K562 (cell line): ENCODE data around the gene ORM1. TPM values are rescaled to one million over a fixed set of nuclear protein-coding genes. Genes with fewer than 3 reads are reported as not detected.
"Not testable (repeated sequence)": the region's sequence is repeated elsewhere in the genome, so short reads cannot be mapped to it uniquely, and the experiment has no call there.

Experiments
- ATAC-seq: fragments of 200-7000 bp; cut with Tn5 transposase; 3 replicates; pipeline ENCODE4 v1.9.1; 2020; ENCODE audit warnings: moderate library complexity
- BruUV-seq: library from RNA; stranded (reverse); fragments of 400-500 nt; replicated peaks from 2 replicates; lab custom pipeline; 2021; lab: Mats Ljungman, UMichigan
- CTCF ChIA-PET: fragments of 300-600 bp; formaldehyde crosslinking; extraction: SDS; loops from one replicate; lab custom pipeline; 2021; ENCODE audit warnings: low intra/inter-chr PET ratio; lab: Yijun Ruan, JAX
- POLR2A ChIA-PET: fragments of 300-600, 350-650 bp; sonication (Branson Sonifier 250); formaldehyde crosslinking; extraction: SDS; loops from one replicate; lab custom pipeline; 2021; ENCODE audit warnings: antibody characterized with exemption, inconsistent platforms; lab: Yijun Ruan, JAX
- DNase-seq, 4 experiments: peaks; one replicate each; pipeline versions ENCODE4 v3.0.0 to v3.0.0-alpha.2; 2011 to 2018; ENCODE audit warnings: low spot score in 3 of 4, mixed read lengths in 3 of 4; ENCODE audit errors: extremely low read depth in 1 of 4
- FAIRE-seq: peaks from 2 replicates; lab custom pipeline; 2011; peaks lifted over from hg19 to GRCh38; lab: Jason Lieb, UNC
- H2AFZ ChIP-seq: 2 replicates; pipeline ENCODE4 v1.6.0; 2011; ENCODE audit warnings: low read depth, low read length, control low read depth, inconsistent platforms
- H3K27ac ChIP-seq: fragments of 200-600 bp; 3 replicates; pipeline ENCODE4 v1.8.0; 2011; ENCODE audit warnings: low read depth, mild to moderate bottlenecking, control low read depth, inconsistent platforms, low read length, moderate library complexity, mixed read lengths; ENCODE audit errors: extremely low read depth
- H3K27me3 ChIP-seq, 2 experiments: fragments of 300-600 bp in 1 of 2; 2 replicates in 1 of 2; 3 replicates in 1 of 2; pipeline versions ENCODE4 v1.6.0 to v1.8.0; 2011; ENCODE audit warnings: inconsistent platforms in 2 of 2, low read length in 2 of 2, mild to moderate bottlenecking in 1 of 2, mixed read lengths in 1 of 2, moderate library complexity in 1 of 2; ENCODE audit not compliant: control insufficient read depth in 2 of 2, insufficient read depth in 2 of 2
- H3K36me3 ChIP-seq: fragments of 300-600 bp; 3 replicates; pipeline ENCODE4 v1.8.0; 2011; ENCODE audit warnings: mild to moderate bottlenecking, low read length, inconsistent platforms; ENCODE audit not compliant: control insufficient read depth, insufficient read depth
- H3K4me1 ChIP-seq, 2 experiments: fragments of 200-600 bp in 1 of 2; replicated peaks in 1 of 2; 2 replicates in 1 of 2; 3 replicates in 1 of 2; pipeline versions ENCODE4 v1.5.1 to v1.8.0; 2011; ENCODE audit warnings: inconsistent platforms in 2 of 2, low read length in 2 of 2, mild to moderate bottlenecking in 1 of 2, mixed read lengths in 1 of 2, moderate library complexity in 1 of 2; ENCODE audit not compliant: control insufficient read depth in 2 of 2, insufficient read depth in 2 of 2
- H3K4me2 ChIP-seq: 2 replicates; pipeline ENCODE4 v1.6.1; 2011; ENCODE audit warnings: low read length, control low read depth, inconsistent platforms, mixed read lengths; ENCODE audit not compliant: insufficient read depth
- H3K4me3 ChIP-seq: fragments of 200-600 bp; sonication (generic), shearing (Covaris generic); 2 replicates; pipeline ENCODE4 v1.5.1; 2016; ENCODE audit warnings: control low read depth, inconsistent platforms
- H3K79me2 ChIP-seq: fragments of 200-600 bp; 3 replicates; pipeline ENCODE4 v1.8.0; 2011; ENCODE audit warnings: low read length, inconsistent platforms; ENCODE audit not compliant: control insufficient read depth, insufficient read depth
- H3K9ac ChIP-seq, 2 experiments: 2 replicates each; pipeline versions ENCODE4 v1.6.0 to v1.6.1; 2011; ENCODE audit warnings: low read depth in 2 of 2, low read length in 2 of 2, control low read depth in 1 of 2, inconsistent platforms in 1 of 2, mild to moderate bottlenecking in 1 of 2, mixed read lengths in 1 of 2; ENCODE audit not compliant: insufficient read depth in 1 of 2
- H3K9me1 ChIP-seq: one replicate; pipeline ENCODE4 v1.6.0; 2011; ENCODE audit warnings: inconsistent platforms, mild to moderate bottlenecking, low read length, moderate library complexity; ENCODE audit not compliant: control insufficient read depth, insufficient read depth
- H3K9me3 ChIP-seq: replicated peaks from 2 replicates; pipeline ENCODE4 v1.5.1; 2011; ENCODE audit warnings: low read depth, low read length, inconsistent platforms; ENCODE audit not compliant: control insufficient read depth, insufficient read depth
- H4K20me1 ChIP-seq: replicated peaks from 2 replicates; pipeline ENCODE4 v1.6.1; 2011; ENCODE audit warnings: low read length, inconsistent platforms, mixed read lengths; ENCODE audit not compliant: control insufficient read depth, insufficient read depth
- EGR1 ChIP-seq: fragments of 450-650 bp; conservative IDR thresholded peaks from 2 replicates; pipeline ENCODE4 v1.6.1; 2017; ENCODE audit warnings: mild to moderate bottlenecking
- EWSR1 ChIP-seq: fragments of 450-650 bp; IDR thresholded peaks from 2 replicates; pipeline ENCODE4 v1.6.1; 2018; ENCODE audit warnings: borderline replicate concordance, mild to moderate bottlenecking, low read depth, moderate library complexity; ENCODE audit not compliant: partially characterized antibody
- GABPB1 ChIP-seq: sonication (generic); formaldehyde crosslinking; IDR thresholded peaks from 2 replicates; pipeline ENCODE4 v1.8.0; 2022; ENCODE audit warnings: mild to moderate bottlenecking, missing genetic modification reagents
- ZNF197 ChIP-seq: fragments of 200-800 bp; sonication (Bioruptor generic); IDR thresholded peaks from 2 replicates; pipeline ENCODE4 v1.6.1; 2016; ENCODE audit warnings: low read depth, missing genetic modification characterization, missing compliant biosample characterization
- ZNF518B ChIP-seq: fragments of 250-450 bp; sonication (Bioruptor Pico); IDR thresholded peaks from 2 replicates; pipeline ENCODE4 v1.5.0; 2021; ENCODE audit warnings: mild to moderate bottlenecking, moderate library complexity
- WGBS: fragments of 100-300 bp; shearing (Covaris generic); methylation state at CpG from one replicate; pipeline ENCODE4 v1.1.6; 2016; ENCODE audit warnings: low coverage, mixed read lengths; ENCODE audit not compliant: insufficient coverage; ENCODE audit errors: missing lambda C conversion rate; 5-methylcytosine and 5-hydroxymethylcytosine counted together
- in situ Hi-C: fragments of 300-500 bp; cut with MboI; formaldehyde crosslinking; loops from 4 replicates; pipeline ENCODE4 v1.15.0; 2018; ENCODE audit warnings: inconsistent platforms, mixed read lengths
- intact Hi-C: fragments of 100-400 bp; cut with micrococcal nuclease; formaldehyde crosslinking; loops from 2 replicates; pipeline ENCODE4 v1.14.2; 2022
- polyA plus RNA-seq, 8 experiments: library from polyadenylated mRNA; depleted of rRNA in 4 of 8; stranded (reverse) in 5 of 8; unstranded in 3 of 8; fragments of >200 nt; fragmentation: Nextera tagmentation in 2 of 8; fragmentation: Illumina TruSeq in 1 of 8; extraction: Ambion mirVana in 2 of 8; extraction: Trizol in 1 of 8; gene quantifications; 2 replicates each; pipeline versions ENCODE4 v1.2.1 to v1.2.3, GENCODE V29; 2011 to 2014; ENCODE audit warnings: inconsistent platforms in 1 of 8, missing spikeins in 1 of 8
- total RNA-seq, 7 experiments: library from RNA; depleted of rRNA in 6 of 7; stranded (reverse); fragments of >200 nt in 6 of 7; fragmentation: Illumina TruSeq in 2 of 7; extraction: Trizol in 2 of 7; gene quantifications; 2 replicates each; pipeline versions ENCODE4 v1.2.1 to v1.2.3, GENCODE V29; 2011 to 2021; ENCODE audit warnings: low replicate concordance in 1 of 7
- TF ChIP-seq, protein P1 (sequence below): fragments of 450-650 bp; IDR thresholded peaks from 2 replicates; pipeline ENCODE4 v1.6.1; 2017; ENCODE audit warnings: antibody characterized with exemption, mild to moderate bottlenecking

ORM1 gene
- total and polyA plus RNA-seq, 9 of the 15 experiments (the other 6 are each of a cell fraction or from before 2014, with no cell fraction given), result 2.9 TPM; not detected in 8

DNA sequence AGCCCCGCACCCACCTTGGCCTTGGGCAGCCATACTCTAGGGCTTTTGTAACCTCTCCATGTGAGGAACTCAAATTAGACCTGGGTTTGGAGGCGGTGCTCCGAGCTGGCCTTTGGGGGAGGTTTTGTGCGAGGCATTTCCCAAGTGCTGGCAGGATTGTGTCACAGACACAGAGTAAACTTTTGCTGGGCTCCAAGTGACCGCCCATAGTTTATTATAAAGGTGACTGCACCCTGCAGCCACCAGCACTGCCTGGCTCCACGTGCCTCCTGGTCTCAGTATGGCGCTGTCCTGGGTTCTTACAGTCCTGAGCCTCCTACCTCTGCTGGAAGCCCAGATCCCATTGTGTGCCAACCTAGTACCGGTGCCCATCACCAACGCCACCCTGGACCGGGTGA is 6.7 kb downstream of the ORM1 start, which contains the start of gene ORM2:
ORM2 (plus strand) TSS at position 245 of the 398 bp plus-strand sequence; CDS start at position 281, 36 bp downstream.
- H3K27me3 ChIP-seq, result peaks cover 23 to 50% of the 10 kb centered on the region in 2 experiments; a peak in 4 of 5 replicates
- FAIRE-seq, DNase-seq, ATAC-seq, CTCF ChIA-PET, H2AFZ ChIP-seq, H4K20me1 ChIP-seq, BruUV-seq, H3K4me1 ChIP-seq, H3K36me3 ChIP-seq, H3K9me1 ChIP-seq, H3K9ac ChIP-seq, H3K4me2 ChIP-seq, in situ Hi-C loops, H3K4me3 ChIP-seq, intact Hi-C loops, H3K9me3 ChIP-seq, H3K27ac ChIP-seq, POLR2A ChIA-PET, H3K79me2 ChIP-seq: not testable (repeated sequence)
- no CpG with 5 or more reads among the region's 10 CpGs for WGBS

- Histone ChIP-seq H3K9me3 (no peaks in the 10 kb centered on the region), H4K20me1 (peaks cover 6% of the 10 kb centered on the region; the same call in 1 of the 2 replicates), H3K4me1 (no peaks in the 10 kb centered on the region), H3K9me1 (no peaks in the 10 kb centered on the region), H3K36me3 (no peaks in the 10 kb centered on the region), H3K9ac (no peak overlapping the region), H2AFZ (no peak overlapping the region), H3K79me2 (no peaks in the 10 kb centered on the region), H3K27me3 (peaks cover 20 to 42% of the 10 kb centered on the region in 2 experiments; a peak in 4 of 5 replicates), H3K27ac (no peak overlapping the region), H3K4me2 (no peak overlapping the region), H3K4me3 (no peak overlapping the region)
- FAIRE-seq, result no peak
- intact Hi-C loops, result no loop called here
- DNase-seq, result no peak
- 1% methylated on average over 10 of the region's 10 CpGs for WGBS
- ChIA-PET POLR2A (no interaction called here), CTCF (no interaction called here)
- no TSS peak for BruUV-seq
- ATAC-seq, result no peak
- in situ Hi-C loops, result no loop called here
- TF ChIP-seq EGR1 (no peak), ZNF197 (CRISPR knock-in tag) (no peak), EWSR1 (no peak), GABPB1 (CRISPR knock-in tag) (no peak), ZNF518B (CRISPR knock-in tag) (no peak)
- TF ChIP-seq, protein P1, sequence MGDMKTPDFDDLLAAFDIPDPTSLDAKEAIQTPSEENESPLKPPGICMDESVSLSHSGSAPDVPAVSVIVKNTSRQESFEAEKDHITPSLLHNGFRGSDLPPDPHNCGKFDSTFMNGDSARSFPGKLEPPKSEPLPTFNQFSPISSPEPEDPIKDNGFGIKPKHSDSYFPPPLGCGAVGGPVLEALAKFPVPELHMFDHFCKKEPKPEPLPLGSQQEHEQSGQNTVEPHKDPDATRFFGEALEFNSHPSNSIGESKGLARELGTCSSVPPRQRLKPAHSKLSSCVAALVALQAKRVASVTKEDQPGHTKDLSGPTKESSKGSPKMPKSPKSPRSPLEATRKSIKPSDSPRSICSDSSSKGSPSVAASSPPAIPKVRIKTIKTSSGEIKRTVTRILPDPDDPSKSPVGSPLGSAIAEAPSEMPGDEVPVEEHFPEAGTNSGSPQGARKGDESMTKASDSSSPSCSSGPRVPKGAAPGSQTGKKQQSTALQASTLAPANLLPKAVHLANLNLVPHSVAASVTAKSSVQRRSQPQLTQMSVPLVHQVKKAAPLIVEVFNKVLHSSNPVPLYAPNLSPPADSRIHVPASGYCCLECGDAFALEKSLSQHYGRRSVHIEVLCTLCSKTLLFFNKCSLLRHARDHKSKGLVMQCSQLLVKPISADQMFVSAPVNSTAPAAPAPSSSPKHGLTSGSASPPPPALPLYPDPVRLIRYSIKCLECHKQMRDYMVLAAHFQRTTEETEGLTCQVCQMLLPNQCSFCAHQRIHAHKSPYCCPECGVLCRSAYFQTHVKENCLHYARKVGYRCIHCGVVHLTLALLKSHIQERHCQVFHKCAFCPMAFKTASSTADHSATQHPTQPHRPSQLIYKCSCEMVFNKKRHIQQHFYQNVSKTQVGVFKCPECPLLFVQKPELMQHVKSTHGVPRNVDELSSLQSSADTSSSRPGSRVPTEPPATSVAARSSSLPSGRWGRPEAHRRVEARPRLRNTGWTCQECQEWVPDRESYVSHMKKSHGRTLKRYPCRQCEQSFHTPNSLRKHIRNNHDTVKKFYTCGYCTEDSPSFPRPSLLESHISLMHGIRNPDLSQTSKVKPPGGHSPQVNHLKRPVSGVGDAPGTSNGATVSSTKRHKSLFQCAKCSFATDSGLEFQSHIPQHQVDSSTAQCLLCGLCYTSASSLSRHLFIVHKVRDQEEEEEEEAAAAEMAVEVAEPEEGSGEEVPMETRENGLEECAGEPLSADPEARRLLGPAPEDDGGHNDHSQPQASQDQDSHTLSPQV, result no peak
Measured at GRCh38 chr9:114330636-114331035, 7.7 kb downstream of the ORM1 start.
